GM23248 (cell line): ENCODE results near the gene CCDC34. TPM values are rescaled to one million over a fixed set of nuclear protein-coding genes. Genes with fewer than 3 reads are reported as not detected.

Experiments used
- DNase-seq: peaks from one replicate; pipeline ENCODE4 v3.0.0-alpha.2; 2015
- H2AFZ ChIP-seq: fragments of 200-600 bp; sonication (generic); 2 replicates; pipeline ENCODE4 v1.6.1; 2016; ENCODE audit warnings: antibody characterized with exemption
- H3F3A ChIP-seq: fragments of 200-600 bp; sonication (generic); 2 replicates; pipeline ENCODE4 v1.6.1; 2016; ENCODE audit warnings: mild to moderate bottlenecking, antibody characterized with exemption, mixed run types; ENCODE audit not compliant: insufficient read depth
- H3K27ac ChIP-seq: fragments of 200-600 bp; sonication (generic); 2 replicates; pipeline ENCODE4 v1.5.1; 2016; ENCODE audit warnings: mild to moderate bottlenecking
- H3K27me3 ChIP-seq: fragments of 200-600 bp; sonication (generic); replicated peaks from 2 replicates; pipeline ENCODE4 v1.6.1; 2016; ENCODE audit warnings: mild to moderate bottlenecking; ENCODE audit not compliant: insufficient read depth
- H3K36me3 ChIP-seq: fragments of 200-600 bp; sonication (generic); 2 replicates; pipeline ENCODE4 v1.6.1; 2016; ENCODE audit warnings: low read depth, mild to moderate bottlenecking
- H3K4me1 ChIP-seq: fragments of 200-600 bp; sonication (generic); 2 replicates; pipeline ENCODE4 v1.6.1; 2016; ENCODE audit warnings: mild to moderate bottlenecking; ENCODE audit not compliant: insufficient read depth
- H3K4me2 ChIP-seq: fragments of 200-600 bp; sonication (generic); one replicate; pipeline ENCODE4 v1.6.1; 2016; ENCODE audit warnings: mild to moderate bottlenecking; ENCODE audit not compliant: unreplicated experiment
- H3K4me3 ChIP-seq: fragments of 200-600 bp; sonication (generic); 2 replicates; pipeline ENCODE4 v1.5.1; 2016; ENCODE audit warnings: mild to moderate bottlenecking
- H3K79me2 ChIP-seq: fragments of 200-600 bp; sonication (generic); 2 replicates; pipeline ENCODE4 v1.6.1; 2016; ENCODE audit warnings: mild to moderate bottlenecking; ENCODE audit not compliant: insufficient read depth
- H3K9ac ChIP-seq: fragments of 200-600 bp; sonication (generic); 2 replicates; pipeline ENCODE4 v1.6.1; 2016; ENCODE audit warnings: mild to moderate bottlenecking
- H3K9me2 ChIP-seq: fragments of 200-600 bp; sonication (generic); 2 replicates; pipeline ENCODE4 v1.6.1; 2016; ENCODE audit warnings: mixed run types, mild to moderate bottlenecking, moderate library complexity; ENCODE audit not compliant: insufficient read depth
- H3K9me3 ChIP-seq: fragments of 200-600 bp; sonication (generic); one replicate; pipeline ENCODE4 v1.6.1; 2017; ENCODE audit warnings: low read depth
- H4K20me1 ChIP-seq: fragments of 200-600 bp; sonication (generic); 2 replicates; pipeline ENCODE4 v1.6.0; 2016; ENCODE audit not compliant: insufficient read depth
- EZH2 ChIP-seq: fragments of 200-600 bp; sonication (generic); IDR thresholded peaks from 2 replicates; pipeline ENCODE4 v1.6.1; 2018; ENCODE audit warnings: antibody characterized with exemption, mild to moderate bottlenecking; ENCODE audit not compliant: insufficient read depth, poor library complexity, severe bottlenecking
- EZH2phosphoT487 ChIP-seq: fragments of 200-600 bp; sonication (generic); IDR thresholded peaks from 2 replicates; pipeline ENCODE4 v1.6.1; 2018; ENCODE audit warnings: antibody characterized with exemption, moderate library complexity, mild to moderate bottlenecking, low read depth; ENCODE audit not compliant: insufficient read depth
- WGBS, 2 experiments: methylation state at CpG; one replicate each; pipeline ENCODE4 v1.1.6; 2015 to 2017; ENCODE audit warnings: low lambda C conversion rate in 2 of 2, low coverage in 1 of 2; ENCODE audit errors: missing lambda C conversion rate in 2 of 2; 5-methylcytosine and 5-hydroxymethylcytosine counted together
- in situ Hi-C: fragments of 300-500 bp; cut with MboI; formaldehyde crosslinking; loops from 2 replicates; pipeline ENCODE4 v1.15.0; 2020
- polyA plus RNA-seq: library from polyadenylated mRNA; unstranded; fragments of >200 nt; fragmentation: Nextera tagmentation; extraction: Ambion mirVana; gene quantifications from 2 replicates; pipeline ENCODE4 v1.2.1, GENCODE V29; 2016
- total RNA-seq: library from RNA; depleted of rRNA; stranded (reverse); fragments of >200 nt; shearing (Covaris generic); gene quantifications from 2 replicates; pipeline ENCODE4 v1.2.3, GENCODE V29; 2014

Gene CCDC34
- total and polyA plus RNA-seq, 2 experiments from 2014 or later, result 5.7 to 7.8 TPM

- no peak overlapping the region for H2AFZ ChIP-seq
- no peak overlapping the region for H3K9ac ChIP-seq
- H3K4me1 ChIP-seq, result peaks cover 22% of the 10 kb centered on the region
- no peaks in the 10 kb centered on the region for H4K20me1 ChIP-seq
- H3K9me3 ChIP-seq, result no peaks in the 10 kb centered on the region
- in situ Hi-C loops, result no loop called here
- H3F3A ChIP-seq, result peaks cover 14% of the 10 kb centered on the region; the same call in 1 of the 2 replicates
- peak overlapping the region; percentile 30; the same call in 1 of the 2 replicates for H3K27ac ChIP-seq
- H3K36me3 ChIP-seq, result no peaks in the 10 kb centered on the region
- no peaks in the 10 kb centered on the region for H3K9me2 ChIP-seq
- WGBS, 2 experiments, result 94 to 100% methylated on average over 1 of the region's 1 CpG
- H3K4me2 ChIP-seq, result peak overlapping the region; percentile 10
- no peaks in the 10 kb centered on the region for H3K27me3 ChIP-seq
- peak; percentile 70 for DNase-seq
- TF ChIP-seq EZH2 (no peak), EZH2phosphoT487 (no peak)
- H3K4me3 ChIP-seq, result no peak overlapping the region
- H3K79me2 ChIP-seq, result no peaks in the 10 kb centered on the region; the same call in 1 of the 2 replicates
Measured at GRCh38 chr11:27358296-27358695, 4.7 kb downstream of the CCDC34 start.

- Histone ChIP-seq H3K9ac (no peak overlapping the region), H3K79me2 (no peaks in the 10 kb centered on the region; the same call in 1 of the 2 replicates), H4K20me1 (no peaks in the 10 kb centered on the region), H3K4me1 (peaks cover 17% of the 10 kb centered on the region), H3K27me3 (no peaks in the 10 kb centered on the region), H3K9me3 (no peaks in the 10 kb centered on the region), H3K36me3 (no peaks in the 10 kb centered on the region), H3K4me3 (no peak overlapping the region), H3K9me2 (no peaks in the 10 kb centered on the region), H3F3A (peaks cover 13% of the 10 kb centered on the region; the same call in 1 of the 2 replicates), H3K4me2 (no peak overlapping the region), H3K27ac (no peak overlapping the region), H2AFZ (no peak overlapping the region)
- in situ Hi-C loops, result no loop called here
- WGBS, 2 experiments, result 98 to 99% methylated on average over 4 of the region's 4 CpGs
- DNase-seq, result no peak
- TF ChIP-seq EZH2phosphoT487 (no peak), EZH2 (no peak)
Measured at GRCh38 chr11:27357250-27357649, 5.8 kb downstream of the CCDC34 start.

- Histone ChIP-seq H3K9me3 (no peaks in the 10 kb centered on the region), H3K4me2 (no peak overlapping the region), H3K9me2 (no peaks in the 10 kb centered on the region), H3K27me3 (no peaks in the 10 kb centered on the region), H4K20me1 (no peaks in the 10 kb centered on the region), H3K27ac (no peak overlapping the region), H3K4me1 (peaks cover 12% of the 10 kb centered on the region), H3K36me3 (no peaks in the 10 kb centered on the region), H2AFZ (no peak overlapping the region), H3K4me3 (no peak overlapping the region), H3K9ac (no peak overlapping the region), H3F3A (peaks cover 8% of the 10 kb centered on the region; the same call in 1 of the 2 replicates), H3K79me2 (no peaks in the 10 kb centered on the region; the same call in 1 of the 2 replicates)
- in situ Hi-C loops, result no loop called here
- TF ChIP-seq EZH2phosphoT487, result no peak
- no peak for TF ChIP-seq EZH2
- 69 to 71% methylated on average over 4 to 5 of the region's 5 CpGs for WGBS, 2 experiments
- DNase-seq, result no peak
Measured at GRCh38 chr11:27356624-27357222, 6.3 kb downstream of the CCDC34 start.

GRCh38 chr11:27355575-27356104 lies 7.4 kb downstream of the CCDC34 start:
- no peak overlapping the region for H3K9ac ChIP-seq
- in situ Hi-C loops, result no loop called here

More at GRCh38 chr11:27355575-27356104, 7.4 kb downstream of the CCDC34 start:
- WGBS, 2 experiments, result 77 to 79% methylated on average over 3 of the region's 3 CpGs
- peaks cover 13% of the 10 kb centered on the region for H3K4me1 ChIP-seq
- no peaks in the 10 kb centered on the region for H3K27me3 ChIP-seq
- no peaks in the 10 kb centered on the region for H3K9me3 ChIP-seq
- H3K9me2 ChIP-seq, result no peaks in the 10 kb centered on the region
- H3F3A ChIP-seq, result peaks cover 8% of the 10 kb centered on the region; the same call in 1 of the 2 replicates
- H4K20me1 ChIP-seq, result no peaks in the 10 kb centered on the region
- H3K4me2 ChIP-seq, result no peak overlapping the region
- no peak overlapping the region for H3K4me3 ChIP-seq
- TF ChIP-seq EZH2phosphoT487 (no peak), EZH2 (no peak)
- no peak for DNase-seq
- H2AFZ ChIP-seq, result no peak overlapping the region
- H3K79me2 ChIP-seq, result no peaks in the 10 kb centered on the region
- no peaks in the 10 kb centered on the region for H3K36me3 ChIP-seq
- no peak overlapping the region for H3K27ac ChIP-seq
